A204.1 (cell line): ENCODE data around the gene SHANK3.
A peak's percentile ranks its signal among the peaks of the same experiment; 100 is the strongest.

ENCODE experiments used
- FAIRE-seq: peaks from 2 replicates; lab custom pipeline; 2012; peaks lifted over from hg19 to GRCh38; lab: Jason Lieb, UNC

Gene SHANK3

GRCh38 chr22:50678651-50679521 is 6.3 kb downstream of the SHANK3 start:
- FAIRE-seq = no peak

- FAIRE-seq = no peak
Measured at GRCh38 chr22:50683086-50683993, 10.7 kb downstream of the SHANK3 start.

GRCh38 chr22:50683994-50684371 is 11.4 kb downstream of the SHANK3 start:
- no peak for FAIRE-seq

GRCh38 chr22:50684501-50684900 is 11.9 kb downstream of the SHANK3 start:
- no peak for FAIRE-seq

GRCh38 chr22:50684986-50685385 is 12.4 kb downstream of the SHANK3 start:
- no peak for FAIRE-seq

GRCh38 chr22:50686794-50687193 is 14.2 kb downstream of the SHANK3 start:
- no peak for FAIRE-seq

GRCh38 chr22:50687829-50688228 is 15.2 kb downstream of the SHANK3 start:
- no peak for FAIRE-seq

GRCh38 chr22:50688448-50688847 is 15.8 kb downstream of the SHANK3 start:
- no peak for FAIRE-seq

GRCh38 chr22:50691521-50691920 is 18.9 kb downstream of the SHANK3 start:
- FAIRE-seq = peak; percentile 98

GRCh38 chr22:50693462-50693861 is 20.8 kb downstream of the SHANK3 start:
- FAIRE-seq = no peak

GRCh38 chr22:50694099-50694605 is 21.5 kb downstream of the SHANK3 start:
- no peak for FAIRE-seq

- no peak for FAIRE-seq
Measured at GRCh38 chr22:50694766-50695420, 22.3 kb downstream of the SHANK3 start.

GRCh38 chr22:50695421-50696250 is 23.0 kb downstream of the SHANK3 start:
- no peak for FAIRE-seq

- FAIRE-seq = no peak
Measured at GRCh38 chr22:50696251-50696798, 23.7 kb downstream of the SHANK3 start.

- no peak for FAIRE-seq
Measured at GRCh38 chr22:50696799-50697561, 24.4 kb downstream of the SHANK3 start.

GRCh38 chr22:50697667-50698506 is 25.3 kb downstream of the SHANK3 start:
- no peak for FAIRE-seq

- no peak for FAIRE-seq
Measured at GRCh38 chr22:50698546-50698945, 25.9 kb downstream of the SHANK3 start.

GRCh38 chr22:50699001-50699755 is 26.6 kb downstream of the SHANK3 start:
- FAIRE-seq = no peak
